Measurements from ENCODE around the gene ADORA2A. TPM values are rescaled to one million over a fixed set of nuclear protein-coding genes. Genes with fewer than 3 reads are reported as not detected.

ADORA2A gene
- polyA plus RNA-seq, 1 experiment, result 2.8 TPM

GRCh38 chr22:24390576-24390975 lies 36.8 kb upstream of the ADORA2A start:
- ChIA-PET POLR2A (no interaction called here), CTCF (interaction anchor here (0.7 to 1.2 kb wide), 4 partner anchors 33 to 106 kb away, joined by 3 to 5 read pairs (median 3); no protein-coding TSS in a partner anchor)
- no peak for TF ChIP-seq CTCF (IDR thresholded peaks at IDR 0.05; ENCODE audit: insufficient read depth, low read depth, low read length)
- H3K36me3 ChIP-seq (ENCODE audit: control insufficient read depth, insufficient read depth, low read length), result no peaks in the 10 kb centered on the region
- H3K27me3 ChIP-seq (ENCODE audit: control insufficient read depth, insufficient read depth, low read length), result no peaks in the 10 kb centered on the region
- no peak for DNase-seq (ENCODE audit: low read depth)
- no peak overlapping the region for H3K4me3 ChIP-seq (ENCODE audit: low read depth, low read length)

GRCh38 chr22:24391836-24392217 lies 35.6 kb upstream of the ADORA2A start:
- no peak overlapping the region for H3K4me3 ChIP-seq (ENCODE audit: low read depth, low read length)
- no peaks in the 10 kb centered on the region for H3K36me3 ChIP-seq (ENCODE audit: control insufficient read depth, insufficient read depth, low read length)
- ChIA-PET POLR2A (interaction anchor here (0.5 kb wide), 1 partner anchor 71 kb away, joined by 3 read pairs; no protein-coding TSS in a partner anchor), CTCF (interaction anchor here (1.2 to 1.3 kb wide), 2 partner anchors 9 to 32 kb away, joined by 3 read pairs; no protein-coding TSS in a partner anchor)
- no peaks in the 10 kb centered on the region for H3K27me3 ChIP-seq (ENCODE audit: control insufficient read depth, insufficient read depth, low read length)
- TF ChIP-seq CTCF (IDR thresholded peaks at IDR 0.05; ENCODE audit: insufficient read depth, low read depth, low read length), result no peak
- DNase-seq (ENCODE audit: low read depth), result no peak

- peak; percentile 71 for DNase-seq (ENCODE audit: low read depth)
- Histone ChIP-seq H3K4me3 (ENCODE audit: low read depth, low read length) (no peak overlapping the region), H3K27me3 (ENCODE audit: control insufficient read depth, insufficient read depth, low read length) (no peaks in the 10 kb centered on the region), H3K36me3 (ENCODE audit: control insufficient read depth, insufficient read depth, low read length) (peaks cover 1% of the 10 kb centered on the region; the same call in 1 of the 2 replicates)
- CTCF ChIA-PET, result interaction anchor here (1.3 kb wide), 2 partner anchors 9 kb away, joined by 3 to 4 read pairs; no protein-coding TSS in a partner anchor
- TF ChIP-seq CTCF (IDR thresholded peaks at IDR 0.05; ENCODE audit: insufficient read depth, low read depth, low read length), result no peak
- POLR2A ChIA-PET, result interaction anchor here (0.5 kb wide), 1 partner anchor 72 kb away, joined by 3 read pairs; no protein-coding TSS in a partner anchor
Measured at GRCh38 chr22:24392218-24392931, 35.0 kb upstream of the ADORA2A start.

- H3K27me3 ChIP-seq (ENCODE audit: control insufficient read depth, insufficient read depth, low read length), result no peaks in the 10 kb centered on the region
- CTCF ChIA-PET, result interaction anchor here (0.8 to 1.3 kb wide), 2 partner anchors 9 to 31 kb away, joined by 3 to 4 read pairs; no protein-coding TSS in a partner anchor
- TF ChIP-seq CTCF (IDR thresholded peaks at IDR 0.05; ENCODE audit: insufficient read depth, low read depth, low read length), result no peak
- no peak for DNase-seq (ENCODE audit: low read depth)
- no peak overlapping the region for H3K4me3 ChIP-seq (ENCODE audit: low read depth, low read length)
- H3K36me3 ChIP-seq (ENCODE audit: control insufficient read depth, insufficient read depth, low read length), result peaks cover 1% of the 10 kb centered on the region; the same call in 1 of the 2 replicates
- POLR2A ChIA-PET, result no interaction called here
Measured at GRCh38 chr22:24393012-24393559, 34.3 kb upstream of the ADORA2A start.

- no peak overlapping the region for H3K4me3 ChIP-seq (ENCODE audit: low read depth, low read length)
- no peak for DNase-seq (ENCODE audit: low read depth)
- POLR2A ChIA-PET, result no interaction called here
- H3K36me3 ChIP-seq (ENCODE audit: control insufficient read depth, insufficient read depth, low read length), result peaks cover 1% of the 10 kb centered on the region; the same call in 1 of the 2 replicates
- H3K27me3 ChIP-seq (ENCODE audit: control insufficient read depth, insufficient read depth, low read length), result no peaks in the 10 kb centered on the region
- CTCF ChIA-PET, result interaction anchor here (0.8 to 1.3 kb wide), 2 partner anchors 8 to 30 kb away, joined by 3 to 4 read pairs; no protein-coding TSS in a partner anchor
- no peak for TF ChIP-seq CTCF (IDR thresholded peaks at IDR 0.05; ENCODE audit: insufficient read depth, low read depth, low read length)
Measured at GRCh38 chr22:24393848-24394247, 33.6 kb upstream of the ADORA2A start.

All from BJ (cell line).